Right lobe of liver (tissue), 6 donors: ENCODE measurements around the gene SLCO4A1. TPM values are rescaled to one million over a fixed set of nuclear protein-coding genes. Genes with fewer than 3 reads are reported as not detected.
A peak's percentile ranks its signal among the peaks of the same experiment; 100 is the strongest.

Experiments
- ATAC-seq, 4 donors: fragments of 200-7000 bp; cut with Tn5 transposase; one replicate each; pipeline ENCODE4 v1.9.1; 2020; ENCODE audit warnings: mild to moderate bottlenecking in 4 of 4, moderate library complexity in 4 of 4
- DNase-seq, 3 donors: peaks; one replicate each; pipeline ENCODE4 v3.0.0-alpha.2; 2020
- H3K27ac ChIP-seq, 3 donors: fragments of 200-600 bp; one replicate each; pipeline ENCODE4 v1.8.0; 2022
- H3K27me3 ChIP-seq, 2 donors: fragments of 200-600 bp; one replicate each; pipeline ENCODE4 v1.8.0; 2022
- H3K36me3 ChIP-seq, 4 donors: fragments of 200-600 bp; sonication (generic) in 1 of 4; one replicate each; pipeline versions ENCODE4 v1.5.1 to v1.8.0; 2017 to 2022; ENCODE audit warnings: control low read depth in 1 of 4
- H3K4me1 ChIP-seq, 4 donors: fragments of 200-600 bp; sonication (generic) in 1 of 4; one replicate each; pipeline versions ENCODE4 v1.5.1 to v1.8.0; 2017 to 2022; ENCODE audit warnings: control low read depth in 1 of 4
- H3K4me3 ChIP-seq, 3 donors: fragments of 200-600 bp; one replicate each; pipeline ENCODE4 v1.8.0; 2022
- H3K9me3 ChIP-seq, 4 donors: fragments of 200-600 bp; sonication (generic) in 1 of 4; one replicate each; pipeline versions ENCODE4 v1.5.1 to v1.8.0; 2017 to 2022; ENCODE audit warnings: control low read depth in 1 of 4
- POLR2A ChIP-seq: fragments of 450-650 bp; IDR thresholded peaks from one replicate; pipeline ENCODE4 v1.6.1; 2017; ENCODE audit warnings: antibody characterized with exemption, mild to moderate bottlenecking
- WGBS: methylation state at CpG from one replicate; pipeline ENCODE4 v1.1.6; 2018; ENCODE audit warnings: low coverage, low lambda C conversion rate; ENCODE audit not compliant: insufficient coverage; ENCODE audit errors: missing lambda C conversion rate; 5-methylcytosine and 5-hydroxymethylcytosine counted together
- intact Hi-C, 2 donors: fragments of 100-400 bp; cut with DNase I; formaldehyde crosslinking; loops; one replicate each; pipeline versions ENCODE4 v1.11.2 to v1.14.1; 2022
- total RNA-seq, 6 experiments: library from RNA; depleted of rRNA in 2 of 6; stranded (reverse); fragments of >200 nt in 2 of 6; fragmentation: NEBNext Ultra II Directional in 3 of 6; extraction: Animal tissue kit (Norgen Biotek cat#: 25700) in 3 of 6; gene quantifications; one replicate each; pipeline versions ENCODE4 v1.1.0 to v1.2.4, GENCODE V29; 2016 to 2023
- TF ChIP-seq, protein P1 (sequence below), 4 donors: fragments of 200-600 bp in 3 of 4; fragments of 450-650 bp in 1 of 4; IDR thresholded peaks; one replicate each; pipeline versions ENCODE4 v1.5.1 to v1.8.0; 2016 to 2022; ENCODE audit warnings: antibody characterized with exemption in 4 of 4, mild to moderate bottlenecking in 2 of 4
- donor health status: DM: no; HTN: yes; CAD: no.
- donor health status: DM: no; HTN: no; CAD: no.
- donor health status: DM: no; HTN: no; CAD: no.
- donor health status: DM: no; HTN: yes; CAD: no.
- donor health status: DM: no; HTN: yes; CAD: no.

SLCO4A1 gene
- total RNA-seq, 6 experiments from 2014 or later: 0.93 to 8.8 (median 4.3) TPM

DNA sequence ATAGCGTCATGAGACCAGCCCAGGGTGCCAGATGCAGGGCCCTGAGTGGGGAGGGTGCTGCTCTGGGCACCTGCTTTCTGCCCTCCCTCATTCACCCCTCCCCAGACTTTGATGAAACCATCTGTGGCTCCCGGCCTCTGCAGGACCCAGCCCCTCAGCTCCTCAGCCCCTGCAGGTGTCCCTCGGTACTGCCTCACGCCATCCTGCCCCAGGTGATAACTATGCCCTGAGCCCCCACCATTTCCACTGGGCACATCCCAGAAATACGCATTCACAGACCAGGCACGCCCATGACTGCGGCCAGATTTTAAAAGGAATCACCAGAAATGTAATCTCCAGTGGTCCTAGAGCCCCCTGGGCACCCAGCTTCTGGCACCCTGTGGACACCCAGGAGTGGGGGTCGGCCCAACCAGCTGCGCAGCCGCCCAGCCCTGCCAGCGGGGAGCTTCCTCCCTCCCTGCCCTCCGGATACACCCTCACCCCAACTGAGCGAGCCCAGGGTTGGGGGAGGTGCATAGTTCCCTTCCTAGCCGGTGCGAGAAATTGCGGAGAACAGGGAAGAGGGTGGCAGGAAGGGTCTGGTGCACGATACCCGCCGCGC is 65.7 kb downstream of the SLCO4A1 start:
- Histone ChIP-seq H3K27ac (no peak overlapping the region), H3K27me3 (peaks cover 0 to 16% of the 10 kb centered on the region in 2 donors), H3K4me3 (no peak overlapping the region), H3K36me3 (no peaks in the 10 kb centered on the region), H3K4me1 (no peaks in the 10 kb centered on the region), H3K9me3 (no peaks in the 10 kb centered on the region)
- 2% methylated on average over 8 of the region's 20 CpGs for WGBS
- intact Hi-C loops: no loop called here
- DNase-seq (peak in 1 of 3 donors; percentile 47), ATAC-seq (no peak)
- TF ChIP-seq, protein P1, sequence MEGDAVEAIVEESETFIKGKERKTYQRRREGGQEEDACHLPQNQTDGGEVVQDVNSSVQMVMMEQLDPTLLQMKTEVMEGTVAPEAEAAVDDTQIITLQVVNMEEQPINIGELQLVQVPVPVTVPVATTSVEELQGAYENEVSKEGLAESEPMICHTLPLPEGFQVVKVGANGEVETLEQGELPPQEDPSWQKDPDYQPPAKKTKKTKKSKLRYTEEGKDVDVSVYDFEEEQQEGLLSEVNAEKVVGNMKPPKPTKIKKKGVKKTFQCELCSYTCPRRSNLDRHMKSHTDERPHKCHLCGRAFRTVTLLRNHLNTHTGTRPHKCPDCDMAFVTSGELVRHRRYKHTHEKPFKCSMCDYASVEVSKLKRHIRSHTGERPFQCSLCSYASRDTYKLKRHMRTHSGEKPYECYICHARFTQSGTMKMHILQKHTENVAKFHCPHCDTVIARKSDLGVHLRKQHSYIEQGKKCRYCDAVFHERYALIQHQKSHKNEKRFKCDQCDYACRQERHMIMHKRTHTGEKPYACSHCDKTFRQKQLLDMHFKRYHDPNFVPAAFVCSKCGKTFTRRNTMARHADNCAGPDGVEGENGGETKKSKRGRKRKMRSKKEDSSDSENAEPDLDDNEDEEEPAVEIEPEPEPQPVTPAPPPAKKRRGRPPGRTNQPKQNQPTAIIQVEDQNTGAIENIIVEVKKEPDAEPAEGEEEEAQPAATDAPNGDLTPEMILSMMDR (IDR thresholded peaks at IDR 0.05): peak in 2 of 4 donors; percentile 5 to 7
- TF ChIP-seq POLR2A: no peak

DNA sequence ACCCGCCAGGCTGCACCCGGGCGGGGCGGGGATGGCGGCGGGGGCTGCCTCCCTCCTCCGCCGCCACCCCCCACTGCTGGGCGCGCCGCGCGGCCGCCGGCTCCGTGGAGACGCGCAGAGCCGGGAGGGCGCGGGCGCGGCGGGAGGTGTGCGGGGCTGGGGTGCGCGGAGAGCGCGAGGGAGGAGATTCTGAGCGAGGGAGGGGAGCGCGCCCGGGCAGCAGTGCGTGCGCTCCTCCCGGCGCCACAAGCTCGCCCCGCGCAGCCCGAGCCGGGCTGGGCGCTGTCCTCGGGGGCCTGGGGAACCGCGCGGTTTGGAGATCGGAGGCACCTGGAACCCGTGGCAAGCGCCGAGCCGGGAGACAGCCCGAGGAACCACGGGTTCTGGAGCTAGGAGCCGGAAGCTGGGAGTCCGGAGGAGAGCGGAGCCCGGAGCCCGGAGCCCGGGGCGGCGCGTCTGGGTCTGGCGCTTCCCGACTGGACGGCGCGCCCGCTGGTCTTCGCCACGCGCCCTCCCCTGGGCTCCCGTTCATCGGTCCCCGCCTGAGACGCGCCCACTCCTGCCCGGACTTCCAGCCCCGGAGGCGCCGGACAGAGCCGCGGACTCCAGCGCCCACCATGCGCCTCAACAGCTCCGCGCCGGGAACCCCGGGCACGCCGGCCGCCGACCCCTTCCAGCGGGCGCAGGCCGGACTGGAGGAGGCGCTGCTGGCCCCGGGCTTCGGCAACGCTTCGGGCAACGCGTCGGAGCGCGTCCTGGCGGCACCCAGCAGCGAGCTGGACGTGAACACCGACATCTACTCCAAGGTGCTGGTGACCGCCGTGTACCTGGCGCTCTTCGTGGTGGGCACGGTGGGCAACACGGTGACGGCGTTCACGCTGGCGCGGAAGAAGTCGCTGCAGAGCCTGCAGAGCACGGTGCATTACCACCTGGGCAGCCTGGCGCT is 66.6 kb downstream of the SLCO4A1 start, which contains the start of gene NTSR1:
NTSR1 (plus strand) TSS at position 246 of the 946 bp plus-strand sequence; CDS start at position 618, 372 bp downstream.
- DNase-seq (peak in 1 of 3 donors; percentile 51), ATAC-seq (no peak)
- no peaks in the 10 kb centered on the region for H3K9me3 ChIP-seq
- no peak within 1 kb of the TSS for H3K4me3 ChIP-seq
- H3K36me3 ChIP-seq: no peaks in the 10 kb centered on the region
- intact Hi-C loops: no loop called here
- no peak within 1 kb of the TSS for H3K27ac ChIP-seq
- no peak for TF ChIP-seq POLR2A
- TF ChIP-seq, protein P1 (IDR thresholded peaks at IDR 0.05): no peak
- H3K27me3 ChIP-seq: peaks cover 0 to 16% of the 10 kb centered on the region in 2 donors
- 7% methylated on average over 3 of the region's 124 CpGs for WGBS
- no peaks in the 10 kb centered on the region for H3K4me1 ChIP-seq

DNA sequence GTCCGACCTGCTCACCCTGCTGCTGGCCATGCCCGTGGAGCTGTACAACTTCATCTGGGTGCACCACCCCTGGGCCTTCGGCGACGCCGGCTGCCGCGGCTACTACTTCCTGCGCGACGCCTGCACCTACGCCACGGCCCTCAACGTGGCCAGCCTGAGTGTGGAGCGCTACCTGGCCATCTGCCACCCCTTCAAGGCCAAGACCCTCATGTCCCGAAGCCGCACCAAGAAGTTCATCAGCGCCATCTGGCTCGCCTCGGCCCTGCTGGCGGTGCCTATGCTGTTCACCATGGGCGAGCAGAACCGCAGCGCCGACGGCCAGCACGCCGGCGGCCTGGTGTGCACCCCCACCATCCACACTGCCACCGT is 67.2 kb downstream of the SLCO4A1 start:
- peaks cover 0 to 16% of the 10 kb centered on the region in 2 donors for H3K27me3 ChIP-seq
- WGBS: no CpG with 5 or more reads among the region's 30 CpGs
- DNase-seq: no peak

DNA sequence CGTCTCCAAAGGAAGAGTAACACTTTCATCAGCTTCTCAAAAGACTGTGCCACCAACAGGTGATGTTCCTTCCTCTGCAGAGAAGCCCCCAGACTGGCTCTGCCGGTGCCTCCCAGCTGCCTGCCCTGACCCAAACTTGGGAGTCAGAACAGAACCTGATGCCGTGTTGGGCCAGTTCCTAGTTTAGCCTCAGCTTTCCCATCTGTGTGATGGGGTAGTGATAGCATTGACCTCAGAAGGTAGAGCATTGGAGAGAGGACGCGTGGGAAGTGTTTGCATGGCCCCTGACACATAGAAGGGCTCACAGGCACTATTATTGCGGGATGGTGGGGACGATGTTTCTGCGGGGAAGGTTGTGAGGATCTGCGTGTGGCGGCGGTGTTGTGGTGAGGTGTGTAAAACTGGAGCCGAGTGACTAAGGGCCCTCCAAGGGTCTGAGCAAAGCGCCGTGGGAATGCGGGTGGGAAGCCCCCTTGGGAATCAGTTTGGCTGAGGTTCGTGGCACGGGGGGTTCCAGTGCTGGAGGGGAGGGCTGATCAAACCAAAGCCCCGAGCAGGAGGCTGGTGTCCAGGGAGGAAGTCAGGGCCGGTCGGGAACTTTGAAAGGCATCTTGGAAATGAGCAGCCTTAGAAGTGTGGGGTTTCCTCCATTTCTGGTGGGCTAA is 68.0 kb downstream of the SLCO4A1 start:
- Histone ChIP-seq H3K36me3 (no peaks in the 10 kb centered on the region), H3K4me3 (no peak overlapping the region), H3K9me3 (no peaks in the 10 kb centered on the region), H3K27ac (no peak overlapping the region), H3K4me1 (no peaks in the 10 kb centered on the region), H3K27me3 (peaks cover 0 to 16% of the 10 kb centered on the region in 2 donors)
- no peak for ATAC-seq
- WGBS: 63% methylated on average over 19 of the region's 20 CpGs
- DNase-seq: peak in 1 of 3 donors; percentile 34
- TF ChIP-seq POLR2A: no peak
- TF ChIP-seq, protein P1 (IDR thresholded peaks at IDR 0.05): no peak
- intact Hi-C loops: no loop called here

More for the DNA sequence above, 67.2 kb downstream of the SLCO4A1 start:
- no peak overlapping the region for H3K4me3 ChIP-seq
- H3K4me1 ChIP-seq: no peaks in the 10 kb centered on the region
- H3K27ac ChIP-seq: no peak overlapping the region
- H3K36me3 ChIP-seq: no peaks in the 10 kb centered on the region
- no peak for ATAC-seq
- no peak for TF ChIP-seq POLR2A
- TF ChIP-seq, protein P1 (IDR thresholded peaks at IDR 0.05): no peak
- intact Hi-C loops: no loop called here
- H3K9me3 ChIP-seq: no peaks in the 10 kb centered on the region
